IPS-18a (cell line): ENCODE measurements around the gene SIDT2.
A peak's percentile ranks its signal among the peaks of the same experiment; 100 is the strongest.
"Not testable (repeated sequence)": the region's sequence is repeated elsewhere in the genome, so short reads cannot be mapped to it uniquely, and the experiment has no call there.

ENCODE experiments used
- H3K27ac ChIP-seq: one replicate; pipeline ENCODE4 v1.5.1; 2013; ENCODE audit warnings: low read length
- H3K27me3 ChIP-seq: one replicate; pipeline ENCODE4 v1.6.1; 2013; ENCODE audit warnings: mild to moderate bottlenecking, low read length; ENCODE audit not compliant: control insufficient read depth, insufficient read depth
- H3K36me3 ChIP-seq: one replicate; pipeline ENCODE4 v1.6.1; 2013; ENCODE audit warnings: low read depth, low read length; ENCODE audit not compliant: control insufficient read depth
- H3K4me1 ChIP-seq: one replicate; pipeline ENCODE4 v1.6.1; 2013; ENCODE audit warnings: low read depth, low read length; ENCODE audit not compliant: control insufficient read depth
- H3K4me3 ChIP-seq: one replicate; pipeline ENCODE4 v1.5.1; 2013; ENCODE audit warnings: low read length
- H3K9ac ChIP-seq: one replicate; pipeline ENCODE4 v1.6.1; 2013; ENCODE audit warnings: mild to moderate bottlenecking, low read length, moderate library complexity
- H3K9me3 ChIP-seq: one replicate; pipeline ENCODE4 v1.6.1; 2013; ENCODE audit warnings: low read depth, low read length; ENCODE audit not compliant: control insufficient read depth

Gene SIDT2

DNA sequence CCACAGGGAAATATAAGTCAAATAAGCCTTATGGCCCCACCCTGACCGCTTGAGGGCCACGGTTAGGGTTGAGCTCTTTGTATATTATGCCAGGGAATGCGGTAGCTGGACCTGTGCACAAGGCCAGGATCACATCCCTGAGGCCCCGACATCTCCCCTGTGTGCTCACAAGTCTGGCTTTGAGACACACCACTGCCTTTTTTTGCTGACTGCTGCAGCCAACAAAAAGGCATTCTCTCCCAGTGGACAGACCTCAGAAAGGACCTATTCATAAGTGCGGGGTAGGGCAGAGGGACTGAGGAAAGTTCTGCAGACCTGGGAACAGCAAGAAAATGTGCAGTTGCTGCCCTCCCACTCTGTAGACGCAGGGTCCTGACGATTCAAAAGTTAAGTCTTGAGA is 3.4 kb upstream of the SIDT2 start:
- Histone ChIP-seq H3K36me3 (peaks cover 4% of the 10 kb centered on the region), H3K9me3 (no peaks in the 10 kb centered on the region), H3K4me3 (no peak overlapping the region), H3K4me1 (peaks cover 13% of the 10 kb centered on the region), H3K9ac (no peak overlapping the region), H3K27me3 (no peaks in the 10 kb centered on the region), H3K27ac (no peak overlapping the region)

DNA sequence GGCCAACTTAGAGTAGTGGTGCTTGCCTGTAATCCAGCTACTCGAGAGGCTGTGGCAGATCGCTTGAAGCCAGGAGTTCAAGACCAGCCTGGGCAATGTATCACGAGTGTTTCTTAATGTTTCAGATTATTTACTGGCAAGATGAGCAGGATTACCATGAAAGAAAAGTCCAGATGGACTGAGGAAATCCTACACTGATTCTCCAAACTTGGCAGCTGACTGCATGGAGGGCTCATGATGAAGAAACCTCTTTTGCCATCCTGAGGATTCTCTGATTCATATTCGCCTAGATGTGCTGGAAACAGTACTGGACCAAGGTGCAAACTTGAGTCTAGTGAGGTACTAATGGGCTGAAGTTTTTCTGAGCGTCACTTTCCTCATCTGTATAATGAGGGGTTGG is 2.8 kb upstream of the SIDT2 start:
- Histone ChIP-seq H3K9me3 (no peaks in the 10 kb centered on the region), H3K27me3 (no peaks in the 10 kb centered on the region), H3K4me1 (peaks cover 13% of the 10 kb centered on the region), H3K4me3 (no peak overlapping the region), H3K36me3 (peaks cover 4% of the 10 kb centered on the region), H3K9ac (no peak overlapping the region), H3K27ac (no peak overlapping the region)

DNA sequence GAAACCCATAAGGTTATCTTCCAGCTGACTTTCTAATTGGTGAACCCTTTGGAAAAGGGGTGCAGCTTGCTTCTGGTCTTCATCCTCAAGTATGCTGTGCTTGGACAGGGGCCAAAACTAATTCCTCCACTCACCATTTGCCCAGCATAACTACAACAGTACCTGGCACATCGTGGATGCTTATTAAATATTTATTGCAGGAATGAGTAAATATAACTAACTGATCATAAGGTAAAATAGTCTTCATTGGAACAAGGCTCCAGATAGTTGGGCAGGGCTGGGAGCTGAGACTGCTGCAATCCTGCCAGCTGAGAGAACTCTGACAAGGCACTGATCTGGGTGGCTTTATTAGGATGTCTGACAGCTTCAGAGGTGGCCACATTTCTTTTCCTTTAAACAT is 2.4 kb upstream of the SIDT2 start:
- peaks cover 2% of the 10 kb centered on the region for H3K36me3 ChIP-seq
- no peak overlapping the region for H3K4me3 ChIP-seq
- no peak overlapping the region for H3K9ac ChIP-seq
- H3K27ac ChIP-seq: no peak overlapping the region
- H3K4me1 ChIP-seq: peaks cover 15% of the 10 kb centered on the region
- no peaks in the 10 kb centered on the region for H3K27me3 ChIP-seq
- no peaks in the 10 kb centered on the region for H3K9me3 ChIP-seq

DNA sequence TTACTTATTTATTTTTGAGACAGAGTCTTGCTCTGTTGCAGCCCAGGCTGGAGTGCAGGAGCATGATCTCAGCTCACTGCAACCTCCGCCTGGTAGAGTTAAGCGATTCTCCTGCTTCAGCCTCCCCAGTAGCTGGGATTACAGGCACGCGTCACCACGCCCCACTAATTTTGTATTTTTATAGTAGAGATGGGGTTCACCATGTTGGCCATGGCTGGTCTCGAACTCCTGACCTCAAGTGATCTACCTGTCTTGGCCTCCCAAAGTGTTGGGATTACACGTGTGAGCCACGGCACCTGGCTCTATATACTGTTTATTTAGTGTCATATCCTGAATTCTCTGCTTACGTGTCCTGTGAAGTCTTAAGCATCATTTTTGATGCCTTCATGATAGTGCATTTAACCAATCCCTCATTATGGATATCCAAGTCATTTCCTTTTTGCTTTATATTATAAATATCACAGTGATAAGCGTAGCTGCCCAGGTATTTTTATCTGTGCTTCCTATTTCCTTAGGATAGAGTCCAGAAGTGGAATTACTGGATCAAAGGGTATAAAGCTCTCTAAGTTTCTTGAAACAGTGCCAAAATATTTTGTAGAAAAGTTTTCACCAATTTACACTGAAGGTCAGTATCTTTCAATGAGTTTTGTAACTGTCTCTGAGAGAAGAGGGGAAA is 871 bp upstream of the SIDT2 start:
- no peaks in the 10 kb centered on the region for H3K27me3 ChIP-seq
- H3K36me3 ChIP-seq: no peaks in the 10 kb centered on the region
- H3K9ac ChIP-seq: peak overlapping the region; percentile 55
- no peak overlapping the region for H3K27ac ChIP-seq
- no peaks in the 10 kb centered on the region for H3K9me3 ChIP-seq
- peak overlapping the region; percentile 78 for H3K4me3 ChIP-seq
- peaks cover 15% of the 10 kb centered on the region for H3K4me1 ChIP-seq

DNA sequence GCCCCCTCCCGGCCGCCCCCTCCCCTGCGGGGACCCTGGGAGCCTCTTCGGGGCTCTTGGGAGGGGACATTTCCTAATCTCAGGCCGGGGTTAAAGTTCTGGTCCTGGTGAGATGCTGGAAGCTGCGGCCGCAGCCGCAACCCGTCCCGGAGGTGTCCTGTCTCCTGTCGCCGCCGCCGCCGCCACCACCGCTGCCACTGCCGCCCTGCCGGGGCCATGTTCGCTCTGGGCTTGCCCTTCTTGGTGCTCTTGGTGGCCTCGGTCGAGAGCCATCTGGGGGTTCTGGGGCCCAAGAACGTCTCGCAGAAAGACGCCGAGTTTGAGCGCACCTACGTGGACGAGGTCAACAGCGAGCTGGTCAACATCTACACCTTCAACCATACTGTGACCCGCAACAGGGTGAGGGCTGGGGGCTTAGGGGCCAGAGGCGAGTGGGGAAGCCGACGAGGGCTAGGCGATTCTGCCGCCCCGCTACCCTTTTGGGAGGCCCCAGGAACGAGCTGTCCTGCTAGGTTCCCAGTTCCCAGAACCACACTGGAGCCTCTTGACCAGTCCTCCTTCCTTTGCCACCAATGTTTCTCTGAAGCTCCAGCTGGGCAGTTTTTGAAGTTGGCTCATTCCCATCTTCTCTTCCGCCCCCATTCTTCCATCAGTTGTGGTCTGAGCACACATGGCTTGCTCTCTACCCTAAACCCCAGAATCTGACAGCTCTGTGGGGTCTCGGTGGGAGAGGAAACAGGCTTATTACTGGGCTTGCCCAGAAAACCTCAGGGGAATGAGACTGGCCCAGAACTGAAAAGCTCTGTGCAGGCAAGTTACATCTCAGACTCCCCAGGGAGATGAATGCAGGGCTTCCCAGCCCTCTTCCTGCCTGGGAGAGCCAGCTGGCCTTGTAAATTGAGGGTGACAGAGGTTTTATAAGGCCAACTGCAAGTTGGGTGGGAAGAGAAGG is 781 bp downstream of the SIDT2 start:
- Histone ChIP-seq H3K27ac (no peak overlapping the region), H3K9ac (peak overlapping the region; percentile 51), H3K4me3 (peak overlapping the region; percentile 78), H3K36me3 (no peaks in the 10 kb centered on the region), H3K9me3 (no peaks in the 10 kb centered on the region), H3K27me3 (no peaks in the 10 kb centered on the region), H3K4me1 (peaks cover 15% of the 10 kb centered on the region)

DNA sequence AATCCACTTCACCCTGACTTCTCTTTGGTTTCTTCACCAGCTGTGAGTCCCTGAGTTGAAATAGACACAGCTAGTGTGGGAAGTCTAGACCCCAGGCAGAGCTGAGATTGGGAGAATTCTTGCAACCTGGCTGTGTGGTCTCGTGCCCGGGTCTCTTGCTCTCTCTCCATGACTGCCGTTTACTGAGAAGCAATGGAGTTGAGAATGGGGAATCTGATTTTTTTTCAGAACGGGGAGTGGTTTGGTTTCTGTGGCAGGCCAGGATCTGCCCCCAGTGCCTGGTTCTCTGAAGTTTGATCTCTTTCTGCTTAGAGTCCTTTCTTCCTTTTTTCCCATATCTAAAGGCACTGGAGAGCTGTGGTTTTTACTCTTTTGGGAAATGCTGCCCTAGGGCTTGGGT is 1.5 kb downstream of the SIDT2 start:
- H3K9me3 ChIP-seq: no peaks in the 10 kb centered on the region
- peaks cover 15% of the 10 kb centered on the region for H3K4me1 ChIP-seq
- peak overlapping the region; percentile 78 for H3K4me3 ChIP-seq
- H3K27me3 ChIP-seq: no peaks in the 10 kb centered on the region
- H3K27ac ChIP-seq: no peak overlapping the region
- H3K9ac ChIP-seq: no peak overlapping the region
- H3K36me3 ChIP-seq: no peaks in the 10 kb centered on the region

DNA sequence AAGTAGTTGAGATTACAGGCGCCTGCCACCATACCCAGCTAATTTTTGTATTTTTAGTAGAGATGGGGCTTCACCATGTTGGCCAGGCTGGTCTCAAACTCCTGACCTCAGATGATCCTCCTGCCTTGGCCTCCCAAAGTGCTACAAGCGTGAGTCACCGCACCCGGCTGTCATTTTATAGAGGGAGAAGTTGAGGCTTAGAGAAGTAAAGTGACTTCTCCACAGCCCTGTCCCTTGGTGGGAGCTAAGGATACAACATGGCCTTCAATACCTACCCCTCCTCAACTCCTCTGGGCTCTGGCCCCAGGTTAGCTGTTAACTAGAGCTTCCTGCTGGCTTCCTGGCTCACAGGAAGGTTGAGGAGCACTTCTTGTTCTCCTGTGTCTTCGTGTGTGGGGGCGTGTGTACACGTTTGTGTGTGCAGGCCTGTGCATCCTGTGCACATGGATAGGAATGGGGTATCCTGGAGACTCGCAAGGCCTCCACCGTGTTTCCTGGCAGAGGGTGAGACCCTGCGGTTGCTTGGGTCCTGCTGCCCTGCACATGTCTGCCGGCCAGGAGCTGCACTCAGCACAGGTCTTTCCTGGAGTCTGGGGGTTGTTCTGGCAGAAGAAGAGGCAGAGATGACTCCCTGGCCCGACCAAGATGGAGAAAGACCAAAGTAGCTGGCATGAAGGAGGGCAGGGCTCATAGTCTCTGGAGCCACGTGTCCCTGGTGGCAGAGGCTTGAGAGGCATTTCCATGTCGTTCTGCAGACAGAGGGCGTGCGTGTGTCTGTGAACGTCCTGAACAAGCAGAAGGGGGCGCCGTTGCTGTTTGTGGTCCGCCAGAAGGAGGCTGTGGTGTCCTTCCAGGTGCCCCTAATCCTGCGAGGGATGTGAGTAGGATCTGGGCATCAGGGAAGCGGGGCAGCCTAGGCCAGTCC is 2.4 kb downstream of the SIDT2 start:
- Histone ChIP-seq H3K9me3 (no peaks in the 10 kb centered on the region), H3K27me3 (no peaks in the 10 kb centered on the region), H3K27ac (no peak overlapping the region), H3K36me3 (no peaks in the 10 kb centered on the region), H3K4me3 (no peak overlapping the region), H3K9ac (no peak overlapping the region), H3K4me1 (peaks cover 15% of the 10 kb centered on the region)

DNA sequence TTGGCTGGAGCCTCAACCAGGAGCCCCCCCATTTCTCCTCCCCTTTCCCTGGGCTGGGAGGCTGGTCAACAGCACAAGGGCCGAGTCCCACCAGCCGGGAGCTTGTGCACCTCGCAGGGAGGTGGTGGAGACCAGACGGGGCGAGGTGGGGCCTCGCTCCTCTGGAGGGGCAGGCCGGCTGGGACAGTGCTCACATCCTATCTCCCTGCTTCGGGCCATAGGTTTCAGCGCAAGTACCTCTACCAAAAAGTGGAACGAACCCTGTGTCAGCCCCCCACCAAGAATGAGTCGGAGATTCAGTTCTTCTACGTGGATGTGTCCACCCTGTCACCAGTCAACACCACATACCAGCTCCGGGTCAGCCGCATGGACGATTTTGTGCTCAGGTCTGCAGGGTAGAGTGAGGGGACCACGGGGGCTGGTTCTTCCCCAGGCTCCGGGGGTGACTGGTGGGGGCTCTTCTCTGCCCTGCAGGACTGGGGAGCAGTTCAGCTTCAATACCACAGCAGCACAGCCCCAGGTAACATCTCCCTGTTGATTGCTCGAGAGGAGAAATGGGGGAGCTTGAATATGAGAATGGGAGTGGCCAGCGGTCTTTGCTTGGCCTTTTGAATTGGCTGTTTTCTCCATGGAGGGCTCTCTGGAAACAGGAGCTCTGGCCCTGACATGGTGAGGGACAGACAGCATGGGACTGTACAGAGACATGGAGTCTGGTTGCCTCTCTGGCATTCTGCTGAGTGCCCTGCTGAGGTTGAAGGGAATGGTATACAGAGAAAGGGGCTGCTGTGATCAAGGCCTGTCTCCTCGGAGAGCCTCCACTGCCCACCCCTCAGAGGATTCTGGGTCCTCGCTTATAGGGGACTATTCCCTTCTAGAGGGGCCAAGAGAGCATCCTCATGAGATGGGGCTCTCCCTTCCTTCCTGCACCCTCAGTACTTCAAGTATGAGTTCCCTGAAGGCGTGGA is 3.3 kb downstream of the SIDT2 start:
- no peak overlapping the region for H3K9ac ChIP-seq
- peaks cover 15% of the 10 kb centered on the region for H3K4me1 ChIP-seq
- no peaks in the 10 kb centered on the region for H3K27me3 ChIP-seq
- H3K4me3 ChIP-seq: no peak overlapping the region
- no peaks in the 10 kb centered on the region for H3K9me3 ChIP-seq
- H3K27ac ChIP-seq: no peak overlapping the region
- no peaks in the 10 kb centered on the region for H3K36me3 ChIP-seq

DNA sequence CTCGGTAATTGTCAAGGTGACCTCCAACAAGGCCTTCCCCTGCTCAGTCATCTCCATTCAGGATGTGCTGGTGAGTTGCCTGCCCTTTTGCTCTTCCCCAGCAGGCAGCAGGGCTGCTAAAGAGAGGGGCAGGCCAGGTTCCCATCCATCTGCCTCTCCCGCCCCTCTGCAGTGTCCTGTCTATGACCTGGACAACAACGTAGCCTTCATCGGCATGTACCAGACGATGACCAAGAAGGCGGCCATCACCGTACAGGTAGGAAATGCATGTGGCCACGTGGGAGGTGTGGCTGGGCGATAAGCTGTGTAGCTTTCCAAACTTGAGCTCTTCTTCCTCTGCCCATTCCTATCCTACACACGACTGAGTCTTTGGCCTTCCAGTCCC is 4.0 kb downstream of the SIDT2 start:
- no peak overlapping the region for H3K4me3 ChIP-seq
- H3K27ac ChIP-seq: no peak overlapping the region
- peaks cover 14% of the 10 kb centered on the region for H3K4me1 ChIP-seq
- H3K9me3 ChIP-seq: no peaks in the 10 kb centered on the region
- no peaks in the 10 kb centered on the region for H3K27me3 ChIP-seq
- no peaks in the 10 kb centered on the region for H3K36me3 ChIP-seq
- no peak overlapping the region for H3K9ac ChIP-seq

DNA sequence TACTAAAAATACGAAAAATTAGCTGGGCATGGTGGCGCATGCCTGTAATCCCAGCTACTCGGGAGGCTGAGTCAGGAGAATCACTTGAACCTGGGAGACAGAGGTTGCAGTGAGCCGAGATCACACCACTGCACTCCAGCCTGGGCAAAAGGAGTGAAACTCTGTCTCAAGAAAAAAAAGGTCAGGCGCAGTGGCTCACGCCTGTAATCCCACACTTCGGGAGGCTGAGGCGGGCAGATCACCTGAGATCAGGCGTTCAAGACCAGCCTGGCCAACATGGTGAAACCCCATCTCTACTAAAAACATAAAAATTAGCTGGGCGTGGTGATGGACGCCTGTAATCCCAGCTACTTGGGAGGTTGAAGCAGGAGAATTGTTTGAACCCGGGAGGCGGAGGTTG is 4.6 kb downstream of the SIDT2 start:
- not testable (repeated sequence) for H3K4me3 ChIP-seq, H3K36me3 ChIP-seq, H3K9me3 ChIP-seq, H3K27me3 ChIP-seq, H3K27ac ChIP-seq, H3K9ac ChIP-seq
- peaks cover 10% of the 10 kb centered on the region for H3K4me1 ChIP-seq
